Hepatocyte (in vitro differentiated cells): ENCODE measurements around the gene HSD3B7. TPM values are rescaled to one million over a fixed set of nuclear protein-coding genes. Genes with fewer than 3 reads are reported as not detected.

Source experiments
- DNase-seq: peaks from one replicate; pipeline ENCODE4 v3.0.0-alpha.2; 2016; ENCODE audit warnings: low spot score
- H2AFZ ChIP-seq: fragments of 200-600 bp; sonication (generic); 2 replicates; pipeline ENCODE4 v1.6.0; 2016; ENCODE audit warnings: antibody characterized with exemption, mild to moderate bottlenecking
- H3K27ac ChIP-seq: fragments of 200-600 bp; sonication (generic); 2 replicates; pipeline ENCODE4 v1.5.1; 2016; ENCODE audit warnings: mild to moderate bottlenecking
- H3K27me3 ChIP-seq: fragments of 200-600 bp; sonication (generic); 2 replicates; pipeline ENCODE4 v1.6.1; 2016
- H3K36me3 ChIP-seq: fragments of 200-600 bp; sonication (generic); replicated peaks from 2 replicates; pipeline ENCODE4 v1.5.1; 2016; ENCODE audit warnings: low read depth; ENCODE audit not compliant: insufficient read depth
- H3K4me1 ChIP-seq: fragments of 200-600 bp; sonication (generic); 2 replicates; pipeline ENCODE4 v1.5.1; 2016; ENCODE audit warnings: mild to moderate bottlenecking, moderate library complexity; ENCODE audit not compliant: insufficient read depth
- H3K4me2 ChIP-seq: fragments of 200-600 bp; sonication (generic); 2 replicates; pipeline ENCODE4 v1.6.0; 2016
- H3K4me3 ChIP-seq: fragments of 200-600 bp; sonication (generic); 2 replicates; pipeline ENCODE4 v1.5.1; 2016; ENCODE audit warnings: mild to moderate bottlenecking
- H3K79me2 ChIP-seq: fragments of 200-600 bp; sonication (generic); 2 replicates; pipeline ENCODE4 v1.6.0; 2017; ENCODE audit warnings: mild to moderate bottlenecking
- H3K9me2 ChIP-seq: fragments of 200-600 bp; sonication (generic); replicated peaks from 2 replicates; pipeline ENCODE4 v1.6.0; 2017; ENCODE audit warnings: mild to moderate bottlenecking; ENCODE audit not compliant: insufficient read depth
- H3K9me3 ChIP-seq: fragments of 200-600 bp; sonication (generic); 2 replicates; pipeline ENCODE4 v1.5.1; 2016; ENCODE audit warnings: low read depth, mild to moderate bottlenecking
- H4K20me1 ChIP-seq: fragments of 200-600 bp; sonication (generic); 2 replicates; pipeline ENCODE4 v1.6.0; 2016; ENCODE audit warnings: mild to moderate bottlenecking; ENCODE audit not compliant: insufficient read depth, poor library complexity, severe bottlenecking
- EZH2 ChIP-seq: fragments of 200-600 bp; sonication (generic); IDR thresholded peaks from 2 replicates; pipeline ENCODE4 v1.6.1; 2016; ENCODE audit warnings: antibody characterized with exemption, mild to moderate bottlenecking, borderline replicate concordance
- EZH2phosphoT487 ChIP-seq: fragments of 200-600 bp; sonication (generic); IDR thresholded peaks from one replicate; pipeline ENCODE4 v1.6.1; 2018; ENCODE audit warnings: antibody characterized with exemption, mild to moderate bottlenecking, low read depth, moderate library complexity; ENCODE audit not compliant: unreplicated experiment, severe bottlenecking
- WGBS: methylation state at CpG from one replicate; pipeline ENCODE4 v1.1.6; 2016; ENCODE audit warnings: low lambda C conversion rate; ENCODE audit errors: missing lambda C conversion rate; 5-methylcytosine and 5-hydroxymethylcytosine counted together
- polyA plus RNA-seq: library from polyadenylated mRNA; unstranded; fragments of >200 nt; fragmentation: Nextera tagmentation; extraction: Ambion mirVana; gene quantifications from 2 replicates; pipeline ENCODE4 v1.2.1, GENCODE V29; 2016
- total RNA-seq: library from RNA; depleted of rRNA; stranded (reverse); fragments of >200 nt; gene quantifications from 2 replicates; pipeline ENCODE4 v1.2.3, GENCODE V29; 2014
- TF ChIP-seq, protein P1 (sequence below): fragments of 200-600 bp; sonication (generic); IDR thresholded peaks from 2 replicates; pipeline ENCODE4 v1.5.1; 2016; ENCODE audit warnings: antibody characterized with exemption, mild to moderate bottlenecking; ENCODE audit not compliant: poor library complexity

HSD3B7 gene
- total and polyA plus RNA-seq, 2 experiments from 2014 or later: 17.5 to 20.8 TPM

DNA sequence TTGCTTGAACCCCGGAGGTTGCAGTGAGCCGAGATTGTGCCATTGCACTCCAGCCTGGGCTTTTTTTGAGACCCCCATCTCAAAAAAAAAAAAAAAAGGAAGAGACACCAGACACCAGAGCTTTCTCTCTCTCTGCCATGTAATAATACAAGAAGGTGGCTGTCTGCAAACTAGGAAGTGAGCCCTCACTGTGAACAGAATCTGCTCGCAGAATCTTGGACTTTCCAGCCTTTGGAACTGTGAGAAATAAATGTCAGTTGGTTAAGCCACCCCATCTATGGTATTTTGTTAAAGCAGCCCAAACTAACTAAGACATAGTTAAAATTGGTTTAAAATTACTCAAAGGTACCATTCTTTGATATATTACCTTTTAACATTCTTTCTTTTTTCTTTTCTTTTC lies 35.5 kb downstream of the HSD3B7 start:
- no peak overlapping the region for H2AFZ ChIP-seq
- WGBS: 88% methylated on average over 3 of the region's 3 CpGs
- no peaks in the 10 kb centered on the region for H3K9me3 ChIP-seq
- H3K27me3 ChIP-seq: no peaks in the 10 kb centered on the region
- no peaks in the 10 kb centered on the region for H3K9me2 ChIP-seq
- no peaks in the 10 kb centered on the region for H3K36me3 ChIP-seq
- no peak for TF ChIP-seq EZH2phosphoT487
- no peak for TF ChIP-seq EZH2
- TF ChIP-seq, protein P1, sequence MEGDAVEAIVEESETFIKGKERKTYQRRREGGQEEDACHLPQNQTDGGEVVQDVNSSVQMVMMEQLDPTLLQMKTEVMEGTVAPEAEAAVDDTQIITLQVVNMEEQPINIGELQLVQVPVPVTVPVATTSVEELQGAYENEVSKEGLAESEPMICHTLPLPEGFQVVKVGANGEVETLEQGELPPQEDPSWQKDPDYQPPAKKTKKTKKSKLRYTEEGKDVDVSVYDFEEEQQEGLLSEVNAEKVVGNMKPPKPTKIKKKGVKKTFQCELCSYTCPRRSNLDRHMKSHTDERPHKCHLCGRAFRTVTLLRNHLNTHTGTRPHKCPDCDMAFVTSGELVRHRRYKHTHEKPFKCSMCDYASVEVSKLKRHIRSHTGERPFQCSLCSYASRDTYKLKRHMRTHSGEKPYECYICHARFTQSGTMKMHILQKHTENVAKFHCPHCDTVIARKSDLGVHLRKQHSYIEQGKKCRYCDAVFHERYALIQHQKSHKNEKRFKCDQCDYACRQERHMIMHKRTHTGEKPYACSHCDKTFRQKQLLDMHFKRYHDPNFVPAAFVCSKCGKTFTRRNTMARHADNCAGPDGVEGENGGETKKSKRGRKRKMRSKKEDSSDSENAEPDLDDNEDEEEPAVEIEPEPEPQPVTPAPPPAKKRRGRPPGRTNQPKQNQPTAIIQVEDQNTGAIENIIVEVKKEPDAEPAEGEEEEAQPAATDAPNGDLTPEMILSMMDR: no peak
- no peak overlapping the region for H3K27ac ChIP-seq
- DNase-seq: no peak
- H3K4me3 ChIP-seq: no peak overlapping the region
- H3K4me1 ChIP-seq: no peaks in the 10 kb centered on the region
- no peaks in the 10 kb centered on the region for H4K20me1 ChIP-seq
- no peaks in the 10 kb centered on the region for H3K79me2 ChIP-seq
- no peak overlapping the region for H3K4me2 ChIP-seq

DNA sequence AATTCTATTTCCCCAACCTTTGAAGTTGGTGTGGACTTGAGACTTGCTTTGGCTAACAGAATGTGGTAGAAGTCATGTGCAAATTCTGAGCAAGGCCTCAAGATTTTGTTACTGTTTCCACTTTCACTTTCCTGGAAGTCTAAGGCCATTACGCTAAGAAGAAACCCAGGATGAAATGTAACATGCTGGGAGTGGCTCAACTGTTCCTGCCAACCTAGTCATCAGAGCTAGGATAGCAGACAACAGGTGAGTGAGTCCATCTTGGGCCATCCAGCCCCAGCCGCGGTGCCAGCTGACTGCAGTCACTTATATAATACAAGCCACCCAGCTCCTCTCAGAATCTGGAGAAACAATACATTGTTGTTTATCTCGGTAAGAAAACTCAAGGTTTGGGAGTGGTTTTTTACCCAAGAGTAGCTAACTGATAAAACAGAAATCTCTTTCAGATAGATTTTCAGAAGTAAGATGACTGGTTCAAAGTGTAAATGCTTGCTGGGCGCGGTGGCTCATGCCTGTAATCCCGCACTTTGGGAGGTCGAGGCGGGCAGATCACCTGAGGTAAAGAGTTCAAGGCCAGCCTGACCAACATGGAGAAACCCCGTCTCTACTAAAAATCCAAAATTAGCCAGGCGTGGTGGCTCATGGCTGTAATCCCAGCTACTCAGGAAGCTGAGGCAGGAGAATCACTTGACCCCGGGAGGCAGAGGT lies 37.7 kb downstream of the HSD3B7 start:
- Histone ChIP-seq H3K36me3 (no peaks in the 10 kb centered on the region), H3K4me2 (no peak overlapping the region), H3K9me3 (no peaks in the 10 kb centered on the region), H3K79me2 (no peaks in the 10 kb centered on the region), H3K9me2 (no peaks in the 10 kb centered on the region), H3K27ac (no peak overlapping the region), H3K27me3 (no peaks in the 10 kb centered on the region), H2AFZ (no peak overlapping the region), H3K4me1 (no peaks in the 10 kb centered on the region), H3K4me3 (no peak overlapping the region), H4K20me1 (no peaks in the 10 kb centered on the region)
- no peak for DNase-seq
- WGBS: 79% methylated on average over 12 of the region's 12 CpGs
- no peak for TF ChIP-seq EZH2
- no peak for TF ChIP-seq EZH2phosphoT487

DNA sequence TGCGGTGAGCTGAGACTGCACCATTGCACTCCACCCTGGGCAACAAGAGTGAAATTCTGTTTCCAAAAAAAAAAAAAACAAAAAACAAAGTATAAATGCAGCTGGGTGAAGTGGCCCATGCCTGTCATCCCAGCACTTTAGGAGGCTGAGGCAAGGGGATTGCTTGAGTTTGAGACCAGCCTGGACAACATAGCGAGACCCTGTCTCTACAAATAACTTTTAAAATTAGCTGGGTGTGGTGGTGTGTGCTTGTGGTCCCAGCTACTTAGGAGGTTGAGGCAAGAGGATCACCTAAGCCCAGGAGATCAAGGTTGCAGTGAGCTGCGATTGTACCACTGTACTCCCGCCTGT lies 38.2 kb downstream of the HSD3B7 start:
- no peaks in the 10 kb centered on the region for H3K9me2 ChIP-seq
- no peaks in the 10 kb centered on the region for H3K36me3 ChIP-seq
- 94% methylated on average over 4 of the region's 4 CpGs for WGBS
- TF ChIP-seq, protein P1: no peak
- TF ChIP-seq EZH2phosphoT487 (no peak), EZH2 (no peak)
- H3K79me2 ChIP-seq: no peaks in the 10 kb centered on the region
- H3K27ac ChIP-seq: no peak overlapping the region
- no peak overlapping the region for H2AFZ ChIP-seq
- H3K4me1 ChIP-seq: no peaks in the 10 kb centered on the region
- no peaks in the 10 kb centered on the region for H4K20me1 ChIP-seq
- H3K4me3 ChIP-seq: no peak overlapping the region
- H3K4me2 ChIP-seq: no peak overlapping the region
- no peaks in the 10 kb centered on the region for H3K9me3 ChIP-seq
- H3K27me3 ChIP-seq: no peaks in the 10 kb centered on the region
- DNase-seq: no peak

DNA sequence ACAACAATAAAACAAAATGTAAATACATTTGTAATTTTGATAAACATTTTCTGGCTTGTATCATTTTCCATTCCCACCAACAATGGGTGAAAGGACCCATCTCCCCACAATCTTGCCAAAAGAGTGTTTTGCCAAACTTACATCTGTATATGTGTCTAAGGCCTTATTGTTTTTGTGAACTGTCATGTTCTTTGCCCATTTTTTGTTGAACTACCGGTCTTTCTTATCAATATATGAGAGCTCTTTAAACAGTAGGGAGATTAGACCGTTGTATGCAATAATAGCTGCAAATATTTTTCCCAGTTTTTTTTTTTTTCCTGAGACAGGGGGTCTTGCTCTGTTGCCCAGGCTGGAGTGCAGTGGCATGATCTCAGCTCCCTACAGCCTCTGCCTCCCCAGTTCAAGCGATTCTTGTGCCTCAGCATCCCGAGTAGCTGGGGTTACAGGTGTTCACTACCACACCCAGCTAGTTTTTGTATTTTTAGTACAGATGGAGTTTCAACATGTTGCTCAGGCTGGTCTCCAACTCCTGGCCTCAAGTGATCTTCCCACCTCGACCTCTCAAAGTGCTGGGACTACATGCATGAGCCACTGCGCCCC lies 38.7 kb downstream of the HSD3B7 start:
- no peak for DNase-seq
- Histone ChIP-seq H2AFZ (no peak overlapping the region), H3K27ac (no peak overlapping the region), H3K9me3 (no peaks in the 10 kb centered on the region), H3K27me3 (no peaks in the 10 kb centered on the region), H3K4me2 (no peak overlapping the region), H3K36me3 (no peaks in the 10 kb centered on the region), H3K9me2 (no peaks in the 10 kb centered on the region), H4K20me1 (no peaks in the 10 kb centered on the region), H3K79me2 (no peaks in the 10 kb centered on the region), H3K4me3 (no peak overlapping the region), H3K4me1 (no peaks in the 10 kb centered on the region)
- TF ChIP-seq EZH2phosphoT487: no peak
- TF ChIP-seq, protein P1: no peak
- no peak for TF ChIP-seq EZH2
- WGBS: 74% methylated on average over 6 of the region's 6 CpGs
